ENCODE results near the gene ZFP91. TPM values are rescaled to one million over a fixed set of nuclear protein-coding genes. Genes with fewer than 3 reads are reported as not detected.

Gene ZFP91
- total RNA-seq, 4 donors from 2014 or later: 45.0 to 47.7 (median 47.2) TPM

- Histone ChIP-seq H3K36me3 (no peaks in the 10 kb centered on the region), H3K4me3 (no peak overlapping the region), H3K27ac (no peak overlapping the region), H3K27me3 (no peaks in the 10 kb centered on the region), H3K4me1 (peaks cover 0 to 4% (median 0%) of the 10 kb centered on the region in 4 donors), H3K9me3 (no peaks in the 10 kb centered on the region)
- no peak for DNase-seq (ENCODE audit: low spot score in 2 of 2)
- TF ChIP-seq, protein P1, sequence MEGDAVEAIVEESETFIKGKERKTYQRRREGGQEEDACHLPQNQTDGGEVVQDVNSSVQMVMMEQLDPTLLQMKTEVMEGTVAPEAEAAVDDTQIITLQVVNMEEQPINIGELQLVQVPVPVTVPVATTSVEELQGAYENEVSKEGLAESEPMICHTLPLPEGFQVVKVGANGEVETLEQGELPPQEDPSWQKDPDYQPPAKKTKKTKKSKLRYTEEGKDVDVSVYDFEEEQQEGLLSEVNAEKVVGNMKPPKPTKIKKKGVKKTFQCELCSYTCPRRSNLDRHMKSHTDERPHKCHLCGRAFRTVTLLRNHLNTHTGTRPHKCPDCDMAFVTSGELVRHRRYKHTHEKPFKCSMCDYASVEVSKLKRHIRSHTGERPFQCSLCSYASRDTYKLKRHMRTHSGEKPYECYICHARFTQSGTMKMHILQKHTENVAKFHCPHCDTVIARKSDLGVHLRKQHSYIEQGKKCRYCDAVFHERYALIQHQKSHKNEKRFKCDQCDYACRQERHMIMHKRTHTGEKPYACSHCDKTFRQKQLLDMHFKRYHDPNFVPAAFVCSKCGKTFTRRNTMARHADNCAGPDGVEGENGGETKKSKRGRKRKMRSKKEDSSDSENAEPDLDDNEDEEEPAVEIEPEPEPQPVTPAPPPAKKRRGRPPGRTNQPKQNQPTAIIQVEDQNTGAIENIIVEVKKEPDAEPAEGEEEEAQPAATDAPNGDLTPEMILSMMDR (IDR thresholded peaks at IDR 0.05): no peak
- TF ChIP-seq EP300 (IDR thresholded peaks at IDR 0.05) (no peak), POLR2A (IDR thresholded peaks at IDR 0.05) (no peak)
- 79 to 80% methylated on average over 4 to 6 of the region's 6 CpGs for WGBS, 2 donors
These were observed 60.2 kb downstream of the ZFP91 start for GRCh38 chr11:58639103-58639502.

GRCh38 chr11:58639669-58640068 lies 60.8 kb downstream of the ZFP91 start:
- Histone ChIP-seq H3K36me3 (no peaks in the 10 kb centered on the region), H3K27ac (no peak overlapping the region), H3K9me3 (no peaks in the 10 kb centered on the region), H3K27me3 (no peaks in the 10 kb centered on the region), H3K4me1 (peaks cover 0 to 4% (median 0%) of the 10 kb centered on the region in 4 donors), H3K4me3 (no peak overlapping the region)
- no peak for DNase-seq (ENCODE audit: low spot score in 2 of 2)
- TF ChIP-seq, protein P1 (IDR thresholded peaks at IDR 0.05): no peak
- TF ChIP-seq EP300 (IDR thresholded peaks at IDR 0.05): no peak
- no peak for TF ChIP-seq POLR2A (IDR thresholded peaks at IDR 0.05)
- WGBS, 2 donors: 61 to 65% methylated on average over 2 of the region's 2 CpGs

DNA sequence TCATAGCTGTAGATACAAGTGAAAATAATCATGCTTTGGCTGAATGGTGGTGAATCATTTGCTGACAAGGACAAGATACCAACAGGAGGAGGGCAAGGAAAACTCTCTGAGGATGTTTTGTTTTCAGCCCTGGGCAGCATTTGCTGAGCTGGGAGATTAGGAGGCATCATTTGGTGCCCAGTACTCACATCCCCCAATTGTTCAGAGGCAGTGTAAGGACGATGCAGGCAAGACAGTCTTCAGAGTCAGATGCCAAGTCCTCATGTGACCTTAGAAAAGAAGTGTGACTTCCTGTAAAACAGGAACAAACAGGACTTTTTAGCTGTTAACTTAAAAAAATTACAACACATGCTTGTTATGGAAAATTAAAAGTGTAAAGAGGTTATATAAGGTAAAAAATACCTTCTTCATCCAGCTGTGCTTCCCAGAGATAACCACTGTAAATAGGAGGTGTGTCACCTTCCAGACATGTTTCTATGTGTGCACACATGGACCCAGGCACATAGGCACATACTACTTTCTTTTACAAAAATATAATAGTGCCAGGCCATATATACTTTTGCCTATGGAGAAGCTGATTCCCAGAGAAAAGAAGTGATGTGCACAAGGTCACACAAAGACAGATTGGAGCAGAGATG lies 61.6 kb downstream of the ZFP91 start:
- H3K9me3 ChIP-seq: peaks cover 0 to 2% (median 0%) of the 10 kb centered on the region in 4 donors
- peak in 1 of 2 donors; percentile 20 for DNase-seq (ENCODE audit: low spot score in 2 of 2)
- TF ChIP-seq, protein P1 (IDR thresholded peaks at IDR 0.05): no peak
- TF ChIP-seq EP300 (IDR thresholded peaks at IDR 0.05) (peak; percentile 26 to 38), POLR2A (IDR thresholded peaks at IDR 0.05) (no peak)
- no peaks in the 10 kb centered on the region for H3K36me3 ChIP-seq
- no peak overlapping the region for H3K4me3 ChIP-seq
- peaks cover 0 to 4% (median 0%) of the 10 kb centered on the region in 4 donors for H3K4me1 ChIP-seq
- 0 to 4% methylated on average over 1 of the region's 1 CpG for WGBS, 2 donors
- H3K27ac ChIP-seq: no peak overlapping the region
- no peaks in the 10 kb centered on the region for H3K27me3 ChIP-seq

GRCh38 chr11:58641341-58641740 lies 62.5 kb downstream of the ZFP91 start:
- no peaks in the 10 kb centered on the region for H3K36me3 ChIP-seq
- H3K27ac ChIP-seq: no peak overlapping the region
- DNase-seq (ENCODE audit: low spot score in 2 of 2): no peak
- H3K27me3 ChIP-seq: no peaks in the 10 kb centered on the region
- TF ChIP-seq, protein P1 (IDR thresholded peaks at IDR 0.05): no peak
- no peak for TF ChIP-seq EP300 (IDR thresholded peaks at IDR 0.05)
- no peak for TF ChIP-seq POLR2A (IDR thresholded peaks at IDR 0.05)
- peaks cover 0 to 4% (median 0%) of the 10 kb centered on the region in 4 donors for H3K4me1 ChIP-seq
- WGBS, 2 donors: 69% methylated on average over 3 of the region's 3 CpGs
- peaks cover 0 to 11% (median 0%) of the 10 kb centered on the region in 4 donors for H3K9me3 ChIP-seq
- no peak overlapping the region for H3K4me3 ChIP-seq

- no peaks in the 10 kb centered on the region for H3K27me3 ChIP-seq
- H3K4me1 ChIP-seq: peaks cover 0 to 4% (median 0%) of the 10 kb centered on the region in 4 donors
- H3K9me3 ChIP-seq: peaks cover 0 to 12% (median 0%) of the 10 kb centered on the region in 4 donors
- no peak for TF ChIP-seq EP300 (IDR thresholded peaks at IDR 0.05)
- TF ChIP-seq, protein P1 (IDR thresholded peaks at IDR 0.05): no peak
- no peak for TF ChIP-seq POLR2A (IDR thresholded peaks at IDR 0.05)
- no peak overlapping the region for H3K27ac ChIP-seq
- H3K4me3 ChIP-seq: no peak overlapping the region
- 54 to 63% methylated on average over 7 of the region's 7 CpGs for WGBS, 2 donors
- H3K36me3 ChIP-seq: no peaks in the 10 kb centered on the region
- no peak for DNase-seq (ENCODE audit: low spot score in 2 of 2)
These were observed 63.1 kb downstream of the ZFP91 start for GRCh38 chr11:58641803-58642581.

All from tibial nerve (tissue), 4 donors.